Measurements from ENCODE around the gene PTGER3.
"Not testable (repeated sequence)": the region's sequence is repeated elsewhere in the genome, so short reads cannot be mapped to it uniquely, and the experiment has no call there.

The PTGER3 gene

DNA sequence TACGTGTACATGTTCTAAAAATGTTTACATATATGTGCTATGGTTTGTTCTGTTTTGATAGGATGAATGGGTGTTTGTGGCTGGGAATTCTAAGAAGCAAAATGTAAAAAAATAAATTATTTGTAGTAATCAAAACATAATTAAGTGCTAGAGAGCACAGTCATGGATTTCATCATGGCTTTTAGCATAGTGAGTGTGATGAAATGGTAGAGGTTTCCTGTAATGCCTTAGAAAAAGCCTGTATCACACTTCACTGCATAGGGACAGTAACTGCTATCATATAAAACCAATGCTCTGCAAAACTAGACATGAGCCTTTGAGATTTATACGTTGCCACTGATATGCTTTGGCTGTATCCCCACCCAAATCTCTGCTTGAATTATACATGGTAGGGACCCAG is 99.8 kb downstream of the PTGER3 start:
- DNase-seq (ENCODE audit: low read depth): no peak

GRCh38 chr1:70945676-70946075 is 101.9 kb downstream of the PTGER3 start:
- DNase-seq (ENCODE audit: low read depth): no peak

GRCh38 chr1:70945251-70945650 is 102.4 kb downstream of the PTGER3 start:
- no peak for DNase-seq (ENCODE audit: low read depth)

- no peak for DNase-seq (ENCODE audit: low read depth)
Observed at GRCh38 chr1:70941563-70941962, 106.1 kb downstream of the PTGER3 start.

- not testable (repeated sequence) for DNase-seq (ENCODE audit: low read depth)
Observed at GRCh38 chr1:70940398-70940797, 107.2 kb downstream of the PTGER3 start.

DNA sequence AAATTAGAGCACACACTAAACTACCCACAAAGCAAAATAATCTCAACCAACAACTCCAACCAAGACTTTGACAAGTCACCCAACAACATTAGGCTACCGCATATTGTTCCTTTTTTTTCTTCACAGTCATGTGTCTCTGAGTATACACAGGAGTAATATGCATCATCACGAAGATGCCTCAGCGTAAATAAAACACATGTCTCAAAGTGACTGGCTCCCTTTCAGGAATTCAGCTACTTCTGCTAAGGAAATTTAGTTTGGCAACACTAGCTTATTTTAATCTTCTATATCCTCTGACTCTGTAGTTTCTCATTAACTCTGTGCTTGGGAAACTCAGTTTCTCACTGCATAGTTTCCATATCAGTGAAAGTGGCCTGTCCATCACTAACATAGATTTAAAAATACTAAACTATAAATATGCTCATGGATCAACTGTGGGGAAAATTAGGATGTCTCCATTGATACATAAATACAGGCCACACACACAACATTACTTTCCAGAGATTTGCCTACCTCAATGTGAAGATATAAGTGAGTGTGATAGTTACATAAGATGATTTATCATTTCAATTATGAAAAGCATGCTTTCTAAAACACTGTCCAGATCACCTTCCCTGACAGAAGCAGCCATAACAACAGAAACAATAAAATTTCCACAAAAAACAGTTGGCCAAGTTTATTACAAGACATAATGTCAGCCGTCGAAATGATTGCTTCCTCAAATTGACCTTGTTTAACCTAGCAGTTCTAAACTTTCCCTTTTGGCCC is 113.2 kb downstream of the PTGER3 start:
- DNase-seq (ENCODE audit: low read depth): no peak

GRCh38 chr1:70930062-70930461 is 117.6 kb downstream of the PTGER3 start:
- DNase-seq (ENCODE audit: low read depth): no peak

- DNase-seq (ENCODE audit: low read depth): no peak
Observed at GRCh38 chr1:70922196-70922595, 125.4 kb downstream of the PTGER3 start.
